ENCODE measurements around the gene GNL3L.
"Not testable (repeated sequence)": the region's sequence is repeated elsewhere in the genome, so short reads cannot be mapped to it uniquely, and the experiment has no call there.

The GNL3L gene

GRCh38 chrX:54560411-54560810 lies 30.4 kb downstream of the GNL3L start:
- DNase-seq: no peak

GRCh38 chrX:54561622-54562021 lies 31.6 kb downstream of the GNL3L start:
- DNase-seq: no peak

- DNase-seq: no peak
Observed at GRCh38 chrX:54564936-54565335, 34.9 kb downstream of the GNL3L start.

GRCh38 chrX:54570332-54570731 lies 40.3 kb downstream of the GNL3L start:
- DNase-seq: no peak

GRCh38 chrX:54572641-54573040 lies 42.6 kb downstream of the GNL3L start:
- not testable (repeated sequence) for DNase-seq

GRCh38 chrX:54597728-54598127 lies 67.7 kb downstream of the GNL3L start:
- no peak for DNase-seq

- no peak for DNase-seq
Observed at GRCh38 chrX:54602563-54602962, 72.5 kb downstream of the GNL3L start.
